GM18526 (cell line): Measurements from ENCODE around the gene MATK.

Experiments used
- POLR2A ChIP-seq: IDR thresholded peaks from 3 replicates; pipeline ENCODE4 v1.6.1; 2011; ENCODE audit not compliant: insufficient read length; ENCODE audit errors: extremely low read depth

Gene MATK

GRCh38 chr19:3752492-3752891, 33.7 kb downstream of the MATK start:
- no peak for TF ChIP-seq POLR2A

- TF ChIP-seq POLR2A = no peak
Measured at GRCh38 chr19:3751236-3751635, 34.9 kb downstream of the MATK start.

DNA sequence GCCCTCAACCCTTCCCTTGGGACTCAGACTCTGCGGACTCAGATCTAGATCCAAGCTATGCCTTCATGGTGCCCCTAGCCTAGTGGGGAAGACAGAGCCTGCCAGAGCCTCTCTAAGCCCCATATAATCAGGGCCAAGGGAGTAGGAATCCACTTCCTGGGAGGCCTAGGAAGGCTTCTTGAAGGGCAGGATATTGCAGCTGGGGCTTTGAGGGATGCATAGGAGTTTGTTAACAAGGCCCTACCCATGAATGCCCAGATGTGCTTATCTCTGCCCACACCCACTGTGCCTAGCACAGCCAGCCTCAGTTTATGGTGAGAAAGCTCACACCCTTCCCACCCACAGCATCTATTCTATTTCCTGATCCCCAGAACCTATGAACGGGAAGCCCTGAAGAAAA, 36.0 kb downstream of the MATK start:
- no peak for TF ChIP-seq POLR2A

DNA sequence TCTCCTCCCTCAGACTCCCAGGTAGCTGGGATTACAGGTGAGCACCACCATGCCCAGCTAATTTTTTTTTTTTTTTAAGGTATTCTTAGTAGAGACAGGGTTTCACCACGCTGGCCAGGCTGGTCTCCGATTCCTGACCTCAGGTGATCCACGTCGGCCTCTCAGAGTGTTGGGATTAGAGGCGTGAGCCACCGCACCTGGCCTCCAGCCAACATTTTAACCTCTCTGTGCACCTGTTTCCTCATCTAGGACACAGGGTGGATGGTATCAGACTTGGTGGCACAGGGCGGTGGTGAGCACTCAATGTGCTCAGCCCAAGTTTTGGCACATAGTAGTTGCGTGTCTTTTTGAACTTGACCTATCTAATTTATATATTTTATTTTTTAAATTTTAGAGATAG, 37.2 kb downstream of the MATK start:
- TF ChIP-seq POLR2A = no peak

DNA sequence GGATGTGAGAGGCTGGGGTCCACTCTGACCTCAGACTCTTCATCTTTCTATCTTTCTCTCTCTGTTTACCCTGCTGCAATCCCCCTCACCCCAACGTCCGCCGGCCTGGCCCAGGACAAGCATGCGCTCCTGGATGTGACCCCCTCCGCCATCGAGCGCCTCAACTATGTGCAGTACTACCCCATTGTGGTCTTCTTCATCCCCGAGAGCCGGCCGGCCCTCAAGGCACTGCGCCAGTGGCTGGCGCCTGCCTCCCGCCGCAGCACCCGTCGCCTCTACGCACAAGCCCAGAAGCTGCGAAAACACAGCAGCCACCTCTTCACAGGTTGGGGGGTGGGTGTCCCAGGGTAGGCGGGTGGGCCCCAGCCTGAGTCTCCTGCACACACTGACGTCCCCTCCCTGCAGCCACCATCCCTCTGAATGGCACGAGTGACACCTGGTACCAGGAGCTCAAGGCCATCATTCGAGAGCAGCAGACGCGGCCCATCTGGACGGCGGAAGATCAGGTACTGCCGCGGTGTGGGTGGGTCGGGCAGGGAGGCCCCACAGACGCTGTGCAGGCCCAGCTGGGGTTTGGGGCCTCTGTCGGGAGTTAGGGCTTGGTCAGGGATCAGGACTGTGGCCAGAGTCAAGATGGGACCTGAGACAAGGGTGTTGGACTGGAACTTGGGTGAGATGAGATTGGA, 39.7 kb downstream of the MATK start:
- no peak for TF ChIP-seq POLR2A

- TF ChIP-seq POLR2A = no peak
Measured at GRCh38 chr19:3745363-3746045, 40.7 kb downstream of the MATK start.

DNA sequence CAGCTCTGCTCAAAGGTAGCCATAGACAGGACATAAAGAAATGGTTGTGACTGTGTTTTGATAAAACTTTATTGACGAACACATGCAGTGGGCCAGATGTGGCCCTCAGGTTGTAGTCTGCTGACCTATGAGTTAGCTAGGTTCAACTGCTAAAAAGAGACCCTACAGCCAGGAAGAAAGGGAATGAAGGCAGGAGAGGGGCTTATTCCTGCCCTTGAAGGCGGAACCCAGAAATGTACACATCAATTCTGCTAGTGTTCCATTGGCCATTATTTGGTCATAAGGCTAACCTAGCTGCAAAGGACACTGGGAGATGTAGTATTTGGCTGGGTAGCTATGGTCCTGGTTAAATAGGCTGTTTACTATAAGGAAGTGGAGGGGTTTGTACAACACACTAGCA, 42.7 kb downstream of the MATK start:
- TF ChIP-seq POLR2A = no peak

DNA sequence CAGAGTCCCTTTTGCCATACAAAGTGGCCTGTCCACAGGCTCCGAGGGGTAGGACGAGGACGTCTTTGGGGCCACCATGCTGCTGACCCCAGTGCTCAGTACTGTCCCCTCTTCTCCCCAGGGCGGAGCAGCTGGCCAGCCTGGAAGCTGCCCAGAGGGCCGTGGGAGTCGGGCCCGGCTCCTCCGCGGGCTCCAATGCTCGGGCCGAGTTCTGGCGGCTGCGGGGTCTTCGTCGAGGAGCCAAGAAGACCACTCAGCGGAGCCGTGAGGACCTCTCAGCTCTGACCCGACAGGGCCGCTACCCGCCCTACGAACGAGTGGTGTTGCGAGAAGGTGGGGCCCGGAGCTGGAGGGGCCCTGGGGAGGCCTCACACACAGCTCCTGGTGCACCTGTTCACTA, 45.8 kb downstream of the MATK start:
- TF ChIP-seq POLR2A = no peak

- TF ChIP-seq POLR2A = no peak
Measured at GRCh38 chr19:3738477-3739220, 47.5 kb downstream of the MATK start.

GRCh38 chr19:3737487-3738205, 48.5 kb downstream of the MATK start:
- no peak for TF ChIP-seq POLR2A

DNA sequence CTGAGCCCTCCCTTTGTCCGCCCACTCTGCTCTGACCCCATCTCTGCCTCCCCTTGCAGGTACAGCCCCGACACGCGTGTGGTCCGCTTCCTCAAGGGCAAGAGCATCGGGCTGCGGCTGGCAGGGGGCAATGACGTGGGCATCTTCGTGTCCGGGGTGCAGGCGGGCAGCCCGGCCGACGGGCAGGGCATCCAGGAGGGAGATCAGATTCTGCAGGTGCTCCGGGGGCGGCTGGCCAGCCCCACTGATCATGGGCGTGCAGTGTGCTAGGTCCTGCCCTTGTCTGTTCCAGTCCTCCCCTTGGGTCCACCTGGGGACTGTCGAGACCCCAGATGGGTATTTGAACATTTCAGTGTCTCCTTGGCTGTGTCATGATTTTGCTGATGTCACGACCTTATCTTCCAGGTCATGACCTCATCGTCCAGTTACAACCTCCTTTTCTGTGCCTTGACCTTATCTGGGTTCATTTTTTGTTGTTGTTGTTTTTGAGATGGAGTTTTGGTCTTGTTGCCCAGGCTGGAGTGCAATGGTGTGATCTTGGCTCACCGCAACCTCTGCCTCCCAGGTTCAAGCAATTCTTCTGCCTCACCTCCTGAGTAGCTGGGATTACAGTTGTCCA, 50.0 kb downstream of the MATK start:
- TF ChIP-seq POLR2A = no peak

GRCh38 chr19:3734310-3734600, 51.9 kb downstream of the MATK start:
- TF ChIP-seq POLR2A = no peak

DNA sequence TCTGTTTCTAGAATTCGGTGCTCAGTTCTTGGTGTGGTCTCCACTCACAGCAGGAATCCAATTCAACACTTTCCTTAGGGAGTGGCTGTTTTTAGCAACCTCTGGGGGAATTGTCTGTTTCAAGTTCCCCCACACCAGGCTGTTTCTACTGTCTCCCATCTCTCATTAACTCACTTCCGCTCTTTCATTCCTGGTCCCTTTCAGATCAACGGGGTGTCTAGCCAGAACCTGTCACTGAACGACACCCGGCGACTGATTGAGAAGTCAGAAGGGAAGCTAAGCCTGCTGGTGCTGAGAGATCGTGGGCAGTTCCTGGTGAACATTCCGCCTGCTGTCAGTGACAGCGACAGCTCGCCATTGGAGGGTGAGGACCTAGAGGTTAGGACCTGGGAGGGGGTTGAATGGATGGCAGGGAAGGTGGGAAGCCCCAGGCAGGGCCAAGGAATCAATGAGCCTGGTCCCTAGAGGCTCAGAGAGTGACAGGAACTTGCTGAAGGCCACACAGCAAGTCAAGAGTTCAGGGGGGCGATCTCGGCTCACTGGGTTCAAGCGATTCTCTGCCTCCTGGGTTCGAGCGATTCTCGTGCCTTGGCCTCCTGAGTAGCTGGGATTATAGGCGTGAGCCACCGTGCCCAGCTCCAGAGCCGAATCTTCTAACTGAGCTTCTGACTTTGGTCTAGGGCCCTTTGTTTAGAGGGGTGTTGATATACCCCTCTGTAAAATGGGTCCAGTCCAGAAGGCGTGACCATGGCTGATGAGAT, 52.5 kb downstream of the MATK start:
- TF ChIP-seq POLR2A = no peak

DNA sequence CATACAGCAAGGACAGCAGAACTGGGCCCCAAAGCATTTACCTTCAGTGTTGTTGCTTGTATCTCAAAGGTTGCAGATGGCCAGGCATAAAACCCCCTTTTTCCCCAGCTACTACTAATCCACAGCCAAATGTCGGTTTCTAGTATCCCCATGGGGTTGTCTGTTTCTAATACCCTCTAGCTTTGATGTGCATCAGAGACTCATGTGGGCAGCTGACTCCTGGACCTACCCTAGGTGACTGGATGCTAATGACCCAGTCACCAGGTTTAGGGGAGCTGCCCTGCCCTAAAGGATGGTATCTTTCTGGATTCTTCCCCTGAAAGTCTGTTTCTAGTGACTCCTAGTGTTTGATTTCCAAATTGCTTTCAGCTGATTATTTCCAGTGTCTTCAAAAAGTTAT, 54.1 kb downstream of the MATK start:
- no peak for TF ChIP-seq POLR2A
